HCT116 (cell line): ENCODE measurements around the gene SMS.

Experiments used
- CEBPB ChIP-seq: IDR thresholded peaks from 2 replicates; pipeline ENCODE4 v1.6.1; 2012; ENCODE audit warnings: low read depth
- CTCF ChIP-seq, 3 experiments: fragments of 200-600 bp in 1 of 3; sonication (generic) in 1 of 3; IDR thresholded peaks in 2 of 3; conservative IDR thresholded peaks in 1 of 3; 2 replicates each; pipeline ENCODE4 v1.5.1; 2012 to 2017; ENCODE audit warnings: low read depth in 2 of 3, low read length in 2 of 3, antibody characterized with exemption in 1 of 3, borderline replicate concordance in 1 of 3, control low read depth in 1 of 3, mild to moderate bottlenecking in 1 of 3, mixed read lengths in 1 of 3, mixed run types in 1 of 3, moderate library complexity in 1 of 3; ENCODE audit not compliant: insufficient read depth in 1 of 3
- EZH2 ChIP-seq: fragments of 200-600 bp; sonication (generic); IDR thresholded peaks from 2 replicates; pipeline ENCODE4 v1.6.1; 2017; ENCODE audit warnings: antibody characterized with exemption, mixed run types
- JUND ChIP-seq: IDR thresholded peaks from 2 replicates; pipeline ENCODE4 v1.6.1; 2012
- MAX ChIP-seq: IDR thresholded peaks from 2 replicates; pipeline ENCODE4 v1.6.1; 2012
- POLR2AphosphoS5 ChIP-seq: IDR thresholded peaks from 2 replicates; pipeline ENCODE4 v1.6.1; 2011; ENCODE audit warnings: mild to moderate bottlenecking, low read depth, low read length, moderate library complexity
- TCF7L2 ChIP-seq: IDR thresholded peaks from 2 replicates; pipeline ENCODE4 v1.7.0; 2011; ENCODE audit warnings: borderline replicate concordance, inconsistent platforms; ENCODE audit not compliant: insufficient read depth, insufficient read length; ENCODE audit errors: extremely low read depth
- ZFX ChIP-seq: fragments of 450-650 bp; IDR thresholded peaks from 2 replicates; pipeline ENCODE4 v1.6.1; 2017
- ZNF274 ChIP-seq: fragments of 200-500 bp; sonication (Bioruptor generic); IDR thresholded peaks from 2 replicates; pipeline ENCODE4 v1.6.1; 2014; ENCODE audit warnings: mild to moderate bottlenecking, low read depth, low read length, inconsistent platforms

GRCh38 chrX:21996872-21997455 lies 56.5 kb downstream of the SMS start:
- no peak for TF ChIP-seq CTCF (IDR thresholded peaks at IDR 0.05 in 2 of 3, conservative IDR thresholded peaks at IDR 0.05 in 1 of 3; ENCODE audit: borderline replicate concordance in 1 of 3, insufficient read depth in 1 of 3, low read depth in 2 of 3, low read length in 2 of 3)
- TF ChIP-seq TCF7L2, result no peak
- no peak for TF ChIP-seq MAX
- TF ChIP-seq ZNF274, result no peak
- TF ChIP-seq POLR2AphosphoS5, result no peak
- TF ChIP-seq EZH2, result no peak
- TF ChIP-seq JUND, result no peak
- TF ChIP-seq ZFX, result no peak
- no peak for TF ChIP-seq CEBPB
